ENCODE measurements around the gene ADCY2.

ADCY2 gene

GRCh38 chr5:7473115-7473514 is 77.2 kb downstream of the ADCY2 start:
- DNase-seq (ENCODE audit: low read depth), result no peak
- in situ Hi-C loops (cut with HindIII; ENCODE audit: low sequenced_read_pairs), result no loop called here
- no peak for TF ChIP-seq CTCF (IDR thresholded peaks at IDR 0.05; ENCODE audit: low read depth, low read length, missing control alignments)
- no peak overlapping the region for H3K4me3 ChIP-seq (ENCODE audit: low read depth, low read length)

- TF ChIP-seq CTCF (IDR thresholded peaks at IDR 0.05; ENCODE audit: low read depth, low read length, missing control alignments), result no peak
- DNase-seq (ENCODE audit: low read depth), result no peak
Measured at GRCh38 chr5:7473668-7474215, 77.8 kb downstream of the ADCY2 start.

GRCh38 chr5:7474821-7475403 is 79.0 kb downstream of the ADCY2 start:
- no peak for TF ChIP-seq CTCF (IDR thresholded peaks at IDR 0.05; ENCODE audit: low read depth, low read length, missing control alignments)
- no peak overlapping the region for H3K4me3 ChIP-seq (ENCODE audit: low read depth, low read length)
- no peak for DNase-seq (ENCODE audit: low read depth)
- in situ Hi-C loops (cut with HindIII; ENCODE audit: low sequenced_read_pairs), result no loop called here

More at GRCh38 chr5:7473668-7474215, 77.8 kb downstream of the ADCY2 start:
- in situ Hi-C loops (cut with HindIII; ENCODE audit: low sequenced_read_pairs), result no loop called here
- H3K4me3 ChIP-seq (ENCODE audit: low read depth, low read length), result no peak overlapping the region

- in situ Hi-C loops (cut with HindIII; ENCODE audit: low sequenced_read_pairs), result no loop called here
- H3K4me3 ChIP-seq (ENCODE audit: low read depth, low read length), result no peak overlapping the region
- no peak for DNase-seq (ENCODE audit: low read depth)
- no peak for TF ChIP-seq CTCF (IDR thresholded peaks at IDR 0.05; ENCODE audit: low read depth, low read length, missing control alignments)
Measured at GRCh38 chr5:7478459-7478858, 82.5 kb downstream of the ADCY2 start.

GRCh38 chr5:7488734-7489133 is 92.8 kb downstream of the ADCY2 start:
- TF ChIP-seq CTCF (IDR thresholded peaks at IDR 0.05; ENCODE audit: low read depth, low read length, missing control alignments), result no peak
- H3K4me3 ChIP-seq (ENCODE audit: low read depth, low read length), result no peak overlapping the region
- in situ Hi-C loops (cut with HindIII; ENCODE audit: low sequenced_read_pairs), result no loop called here
- no peak for DNase-seq (ENCODE audit: low read depth)

- DNase-seq (ENCODE audit: low read depth), result no peak
- H3K4me3 ChIP-seq (ENCODE audit: low read depth, low read length), result no peak overlapping the region
- in situ Hi-C loops (cut with HindIII; ENCODE audit: low sequenced_read_pairs), result no loop called here
- no peak for TF ChIP-seq CTCF (IDR thresholded peaks at IDR 0.05; ENCODE audit: low read depth, low read length, missing control alignments)
Measured at GRCh38 chr5:7492371-7492770, 96.4 kb downstream of the ADCY2 start.

Measured in astrocyte of the cerebellum (primary cell).